HG03520 (cell line): ENCODE results near the gene RAI1.
A peak's percentile ranks its signal among the peaks of the same experiment; 100 is the strongest.

ENCODE experiments used
- ATAC-seq: cut with Tn5 transposase; IDR thresholded peaks from one replicate; pipeline ENCODE4 v1.9.1; 2021; ENCODE audit warnings: mild to moderate bottlenecking, moderate library complexity; ENCODE audit not compliant: unreplicated experiment

RAI1 gene

DNA sequence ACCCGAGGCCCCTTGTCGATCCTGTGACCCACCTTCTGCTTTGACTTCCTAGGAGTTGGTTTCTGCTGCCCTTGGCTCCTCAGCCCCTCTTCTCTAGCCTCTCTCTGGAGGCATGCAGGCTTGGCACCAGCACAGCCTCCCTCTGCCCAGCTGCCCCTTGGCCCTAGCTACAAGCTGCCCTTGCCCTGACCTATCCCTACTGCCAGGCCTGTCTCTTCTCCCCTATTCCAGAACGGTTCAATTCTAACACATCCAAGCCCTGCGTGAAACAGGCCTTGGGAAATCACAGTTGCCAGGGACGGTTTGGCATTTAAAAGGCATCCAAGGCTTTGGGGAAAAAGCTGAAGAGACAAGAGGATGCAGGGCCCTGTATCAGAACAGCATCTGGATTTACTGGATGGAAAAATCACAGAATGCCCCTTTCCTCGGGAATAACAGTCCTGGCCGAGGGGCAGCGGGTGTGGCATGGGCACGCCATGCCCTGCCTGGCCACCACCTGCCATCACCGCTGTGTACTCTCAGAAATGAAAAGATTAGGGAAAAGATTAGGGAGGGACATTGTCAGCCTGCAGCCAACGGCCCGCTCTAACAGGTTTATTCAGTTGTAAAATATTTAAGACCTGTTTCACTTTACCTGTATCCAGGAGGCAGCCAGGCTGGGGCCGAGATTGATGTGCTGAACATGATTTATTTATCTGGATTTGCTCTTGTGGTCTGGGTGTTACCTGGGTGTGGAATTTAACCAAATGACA is 15.8 kb downstream of the RAI1 start:
- ATAC-seq = no peak

DNA sequence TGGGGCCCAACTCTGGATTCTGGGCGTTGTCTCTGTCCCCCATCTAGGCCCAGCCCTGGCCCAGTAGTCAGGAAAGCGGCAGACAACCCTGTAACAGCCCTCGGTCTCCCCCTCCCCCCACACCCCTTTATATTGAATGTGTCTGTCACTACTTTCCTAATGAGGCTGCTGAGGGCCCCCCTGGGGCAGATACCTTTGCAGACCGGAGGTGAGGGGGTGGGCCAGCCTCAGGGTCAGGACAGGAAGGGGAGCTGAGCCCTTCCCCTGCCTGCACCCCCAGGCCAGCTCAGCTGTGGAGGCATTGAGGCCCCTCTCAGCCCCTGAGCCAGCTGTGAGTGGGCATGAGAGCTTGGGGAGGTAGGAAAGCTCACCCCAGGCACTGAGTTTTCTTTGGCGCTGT is 17.1 kb downstream of the RAI1 start:
- ATAC-seq = no peak

DNA sequence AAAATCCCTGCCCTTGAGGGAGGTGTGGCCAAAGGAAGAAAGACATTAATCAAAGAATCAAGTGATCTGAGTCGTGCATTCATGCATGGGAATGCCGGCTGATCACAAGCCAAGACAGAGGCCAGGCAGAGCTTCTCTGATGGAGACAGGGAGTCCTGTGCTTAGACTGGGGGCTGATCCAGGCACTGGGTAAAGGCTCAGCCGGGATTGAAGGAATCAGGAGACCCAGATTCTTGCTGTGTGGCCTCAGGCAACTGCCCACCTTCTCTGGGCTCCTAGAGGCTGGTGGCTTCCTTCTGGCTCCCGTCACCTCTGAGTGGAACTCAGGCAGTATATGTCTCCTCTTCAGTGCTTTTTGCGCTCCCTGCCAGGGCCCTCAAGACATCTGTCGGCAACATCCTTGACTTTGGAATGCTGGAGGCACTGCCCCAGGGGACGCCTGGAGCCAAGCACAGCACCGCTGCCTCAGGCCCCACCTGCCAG is 17.7 kb downstream of the RAI1 start:
- no peak for ATAC-seq

DNA sequence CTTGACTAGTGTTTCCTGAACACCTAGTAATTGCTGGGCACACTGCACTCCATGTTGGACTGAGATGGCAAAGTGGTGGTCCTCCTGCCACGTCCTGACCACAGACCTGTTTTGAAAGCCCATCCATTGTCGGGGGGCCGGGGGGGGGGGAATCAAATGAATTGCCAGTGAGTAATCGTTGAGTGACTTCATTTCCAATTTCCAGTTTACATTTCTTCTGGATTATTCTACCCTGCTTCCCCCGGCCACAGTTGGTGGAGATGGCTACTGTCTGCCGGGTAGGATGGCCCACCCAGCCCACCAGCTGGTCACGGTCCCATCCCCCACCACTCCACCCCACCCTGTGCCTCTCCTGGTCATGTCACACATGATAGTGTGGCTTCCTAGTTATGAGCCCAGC is 18.2 kb downstream of the RAI1 start:
- no peak for ATAC-seq

DNA sequence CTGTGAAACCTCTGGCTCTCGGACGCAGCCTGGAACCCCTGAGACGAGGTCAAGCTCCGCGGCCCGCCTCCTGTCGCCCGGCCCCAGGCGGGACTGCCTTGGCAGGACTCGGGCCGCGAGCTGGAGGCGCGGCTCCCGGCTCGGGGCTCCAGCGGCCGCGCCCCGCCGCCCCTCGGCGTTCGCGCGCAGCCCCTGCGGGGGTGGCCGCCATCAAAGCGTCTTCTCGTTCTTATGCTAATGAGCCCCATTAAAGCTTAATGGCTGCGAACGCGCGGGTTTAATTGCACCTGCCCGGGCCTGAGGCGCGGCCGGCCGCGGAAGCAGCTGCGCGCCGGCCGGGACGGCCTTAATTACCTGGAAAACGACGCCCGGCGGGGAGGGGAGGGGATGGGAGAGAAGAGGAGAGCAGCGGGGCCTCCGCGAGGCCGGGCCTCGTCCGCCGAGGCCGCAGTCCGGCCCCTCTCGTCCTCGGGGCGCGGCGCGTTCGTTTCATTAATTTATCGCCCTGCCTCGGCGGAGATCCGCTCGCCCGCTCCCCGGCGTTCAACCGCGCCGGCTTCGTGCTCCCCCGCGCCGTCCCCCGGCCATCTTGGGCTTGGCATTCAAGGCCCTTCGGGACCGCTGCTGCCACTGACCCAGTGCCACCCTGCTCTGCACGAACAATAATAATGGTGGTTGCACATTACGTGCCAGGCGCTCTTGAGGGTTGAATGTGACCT is 19.2 kb downstream of the RAI1 start:
- no peak for ATAC-seq

DNA sequence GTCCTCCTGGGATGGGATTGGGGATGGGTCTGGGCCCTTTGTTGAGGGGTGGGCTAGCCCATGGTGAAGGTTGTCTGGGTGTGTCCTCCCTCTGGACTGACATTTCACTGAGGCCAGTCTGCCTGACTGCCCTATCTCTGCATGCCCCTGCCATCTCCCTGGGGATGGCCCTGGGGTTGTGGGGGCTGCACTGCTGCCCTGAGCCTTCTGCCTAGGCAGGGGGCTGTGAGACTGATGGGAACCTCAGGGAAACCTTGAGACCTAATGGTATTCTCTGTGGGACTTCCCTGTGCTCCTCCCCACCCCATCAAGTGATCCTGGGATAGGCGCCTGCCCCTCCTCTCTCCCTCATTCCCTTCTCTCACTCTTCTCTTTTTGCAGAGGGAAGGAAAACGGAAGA is 19.9 kb downstream of the RAI1 start:
- ATAC-seq = no peak

DNA sequence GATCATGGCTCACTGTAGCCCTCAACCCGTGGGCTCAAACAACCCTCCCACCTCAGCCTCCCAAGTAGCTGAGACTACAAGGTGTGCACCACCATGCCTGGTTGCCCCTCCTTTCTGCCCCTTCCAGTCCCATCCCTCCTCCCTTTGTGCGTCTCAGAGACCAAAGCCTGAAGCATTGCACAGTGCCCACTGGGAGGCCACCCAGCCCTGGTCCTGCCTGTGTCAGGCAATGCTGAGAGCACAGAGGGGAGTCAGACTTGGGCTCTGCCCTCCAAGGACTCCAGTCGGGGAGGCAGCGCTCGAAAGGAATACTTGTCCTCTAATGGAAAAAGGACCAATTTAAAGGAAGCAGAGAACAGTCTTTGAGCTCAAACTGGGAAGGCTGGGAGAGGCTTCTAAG is 20.4 kb downstream of the RAI1 start:
- ATAC-seq = no peak

DNA sequence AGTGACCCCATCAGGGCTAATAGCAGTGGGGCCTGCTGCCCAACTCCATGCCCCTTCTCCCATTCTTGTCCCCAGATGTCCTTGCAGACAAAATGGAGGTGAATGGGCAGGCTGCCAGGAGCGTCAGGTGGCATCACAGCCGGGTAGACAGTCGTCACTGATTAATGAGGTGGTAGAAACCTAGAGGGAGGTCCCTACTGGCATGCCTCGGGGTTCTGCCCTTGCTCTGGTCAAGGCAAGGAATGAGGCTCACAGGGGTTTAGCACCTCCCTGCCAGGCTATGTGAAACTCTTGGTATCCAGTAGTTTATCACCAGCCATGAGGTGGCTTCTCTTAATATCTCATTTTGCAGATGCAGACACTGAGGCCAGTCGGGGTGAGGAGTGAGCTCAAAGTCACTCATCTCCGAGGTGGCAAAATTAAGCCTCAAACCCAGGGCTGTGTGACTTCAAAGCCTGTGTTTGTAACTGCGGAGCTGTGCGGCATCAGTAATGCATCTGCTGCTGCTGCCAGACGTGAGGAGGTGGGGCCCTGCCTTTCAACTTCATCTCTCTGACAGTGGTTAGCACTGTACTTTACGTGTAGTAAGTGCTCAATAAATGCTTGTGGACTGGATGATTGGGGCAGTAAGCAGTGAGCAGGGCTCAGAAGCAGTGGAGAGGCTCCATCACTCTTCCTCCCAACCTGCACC is 21.3 kb downstream of the RAI1 start:
- ATAC-seq = no peak

DNA sequence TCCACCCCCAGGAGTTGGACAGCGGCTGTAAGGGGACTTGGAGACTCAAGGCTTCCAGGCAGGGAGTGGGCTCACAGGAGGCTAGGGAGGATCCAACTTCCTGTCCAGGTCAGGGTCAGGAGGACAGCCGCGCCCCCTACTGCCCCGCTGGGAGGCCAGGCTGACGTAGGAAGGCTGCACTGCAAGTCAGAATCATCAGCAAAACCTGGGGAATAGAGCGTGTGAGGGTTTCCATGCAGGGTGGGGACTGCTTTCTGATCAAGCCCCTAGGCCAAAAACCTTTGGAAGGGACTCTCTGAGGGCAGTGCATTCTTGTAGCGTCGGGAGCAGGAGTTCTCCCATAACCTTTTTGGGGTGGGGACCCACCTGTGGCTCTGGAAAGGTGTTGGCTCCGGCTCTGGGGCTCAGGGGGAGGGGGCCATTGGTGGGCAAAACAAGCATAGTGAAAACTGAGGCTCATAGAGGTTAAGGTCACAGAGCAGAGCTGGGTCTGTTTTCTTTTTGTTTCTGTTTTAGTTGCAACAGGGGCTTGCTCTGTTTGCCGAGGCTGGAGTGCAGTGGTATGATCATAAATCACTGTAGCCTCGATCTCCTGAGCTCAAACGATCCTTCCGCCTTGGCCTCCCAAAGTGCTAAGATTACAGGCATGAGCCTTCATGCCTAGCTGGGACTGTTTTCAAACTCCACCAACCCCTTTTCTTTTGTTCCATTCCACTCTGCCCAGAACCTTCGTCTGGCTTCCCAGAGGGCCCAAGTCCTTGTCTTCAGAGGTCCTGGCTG is 22.1 kb downstream of the RAI1 start:
- no peak for ATAC-seq

DNA sequence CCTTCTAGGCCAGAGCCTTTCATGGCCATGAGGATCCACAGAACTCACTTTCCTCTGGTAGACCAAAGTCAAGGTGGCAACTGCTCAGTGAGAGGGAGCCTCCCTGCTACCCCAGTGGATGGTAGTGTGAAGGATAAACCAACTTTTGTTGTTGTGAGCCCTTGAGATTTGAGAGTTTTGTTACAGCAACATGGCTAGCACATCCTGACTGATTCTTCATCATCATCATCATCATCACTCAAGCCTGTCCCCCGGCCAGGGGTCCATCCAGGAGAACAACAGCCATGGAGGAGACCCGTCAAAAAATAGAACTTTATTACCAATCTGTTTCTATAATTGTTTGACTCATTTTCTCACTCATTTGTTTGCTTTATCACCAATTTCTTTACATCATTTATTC is 23.7 kb downstream of the RAI1 start:
- ATAC-seq = no peak

DNA sequence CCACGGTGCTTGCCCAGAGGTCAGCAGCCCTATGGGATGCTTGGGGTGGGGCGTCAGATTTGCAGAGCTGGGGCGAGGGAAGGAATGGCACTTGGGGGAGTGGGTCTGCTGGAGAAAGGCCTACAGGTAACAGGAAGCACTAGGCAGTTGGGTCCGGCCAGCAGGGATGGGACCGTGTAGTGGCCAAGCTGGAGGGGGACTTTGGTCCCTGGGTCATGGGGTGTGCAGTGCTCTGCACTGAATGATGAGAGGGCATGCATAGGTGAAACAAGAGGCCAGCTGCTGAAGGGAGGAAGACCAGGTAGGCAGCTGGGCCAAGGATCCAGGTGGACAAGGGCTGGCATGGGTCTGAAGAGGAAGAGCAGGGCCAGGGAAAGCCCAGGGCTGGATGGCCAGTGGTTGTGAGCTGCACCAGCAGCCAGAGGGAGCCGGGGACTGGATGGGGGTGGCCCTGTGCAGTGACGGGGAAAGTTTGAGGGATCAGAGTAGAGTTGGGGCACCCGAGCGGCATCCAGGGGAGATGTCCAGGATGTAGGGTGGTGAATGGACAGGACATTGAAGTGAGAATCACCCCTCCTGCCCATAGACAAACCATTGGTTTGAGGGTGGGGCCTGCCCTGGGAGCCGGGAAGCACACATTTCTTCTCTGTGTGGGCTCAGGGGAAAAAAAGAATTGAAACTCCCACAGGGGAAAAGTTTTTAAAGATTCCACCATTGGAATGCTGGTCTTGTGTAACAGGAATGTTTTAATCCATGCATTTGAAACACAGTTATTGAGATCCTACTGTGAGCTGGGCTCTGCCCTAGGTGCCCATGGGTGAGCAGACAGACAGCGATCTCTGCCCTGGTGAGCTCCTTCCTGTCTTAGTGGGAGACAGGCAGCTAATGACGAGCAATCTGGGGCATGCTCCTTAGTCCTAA is 25.1 kb downstream of the RAI1 start:
- no peak for ATAC-seq

DNA sequence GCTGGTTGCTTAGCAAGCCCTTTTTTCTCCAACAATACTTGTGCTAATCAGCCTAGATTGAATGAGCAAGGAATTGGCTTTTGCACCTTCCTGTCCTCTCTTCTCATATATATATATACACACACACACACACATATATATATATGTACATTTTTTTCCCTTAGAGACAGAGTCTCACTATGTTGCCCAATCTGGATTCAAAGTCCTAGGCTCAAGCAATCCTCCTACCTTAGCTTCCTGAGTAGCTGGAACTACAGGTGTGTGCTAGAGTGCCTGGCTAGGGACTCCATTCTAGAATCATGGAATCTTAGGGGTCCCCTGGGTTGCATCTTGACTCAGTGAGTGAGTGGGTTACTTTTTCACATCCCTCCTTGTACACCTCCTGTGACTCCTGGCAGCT is 27.0 kb downstream of the RAI1 start:
- ATAC-seq = no peak

DNA sequence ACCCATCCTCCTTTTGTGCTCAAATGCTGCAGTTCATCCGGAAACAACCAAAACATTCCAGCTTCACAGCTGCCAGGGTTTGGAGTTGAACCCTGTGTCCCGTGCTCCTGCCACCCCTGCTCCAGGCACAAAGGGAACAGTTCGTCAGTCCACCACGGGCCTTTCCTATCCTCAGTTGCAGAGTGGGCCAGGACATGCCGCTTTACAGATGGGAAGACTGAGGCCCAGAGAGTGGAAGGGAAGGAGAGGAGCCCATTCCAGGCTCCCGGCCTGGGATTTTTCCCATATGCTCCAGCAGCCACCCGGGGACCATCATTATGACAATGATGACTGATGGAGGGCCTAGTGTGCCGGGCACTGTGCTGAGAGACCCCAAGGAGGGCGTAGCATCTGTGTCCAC is 27.6 kb downstream of the RAI1 start:
- ATAC-seq = no peak

DNA sequence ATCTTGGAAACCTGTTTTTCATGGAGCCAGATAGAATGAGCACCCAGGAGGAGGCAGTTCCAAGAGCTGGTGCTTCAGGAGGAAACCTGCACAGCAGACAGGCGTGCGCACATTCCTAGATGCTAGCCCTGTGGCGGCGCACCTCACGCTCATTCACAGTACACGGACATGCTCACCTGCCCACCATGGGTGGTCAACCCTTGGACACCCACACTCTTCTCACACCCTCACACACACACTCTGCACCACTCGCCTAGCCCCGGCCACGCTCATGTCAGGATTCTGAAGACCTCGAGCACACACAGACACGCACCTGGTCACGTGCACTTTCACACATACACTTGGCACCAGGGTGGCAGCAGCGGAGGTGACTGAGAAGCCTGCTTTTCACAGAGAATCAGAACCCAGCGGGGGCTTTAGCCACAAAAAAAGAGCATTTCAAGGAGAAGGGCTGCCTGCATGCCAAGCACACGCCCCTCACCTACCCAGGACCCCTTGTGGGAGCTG is 28.6 kb downstream of the RAI1 start:
- ATAC-seq = no peak

DNA sequence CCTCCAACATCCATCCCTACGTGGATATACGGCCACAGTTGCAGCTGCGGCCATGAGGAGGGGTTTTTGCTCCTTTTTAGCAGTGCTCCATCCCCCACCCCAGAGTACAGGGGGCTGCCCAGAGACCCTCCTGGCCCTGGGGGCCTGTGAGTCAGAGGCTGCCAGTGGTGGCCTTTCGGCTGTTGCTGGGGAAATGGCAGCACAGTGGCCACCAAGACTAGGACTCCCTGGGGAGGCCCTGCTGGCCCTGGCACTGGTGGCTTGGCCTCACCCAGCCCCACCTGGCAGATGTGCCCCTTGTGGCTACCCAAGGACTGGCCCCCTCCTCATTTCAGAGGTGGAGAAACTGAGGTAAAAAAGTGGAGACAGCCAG is 29.1 kb downstream of the RAI1 start:
- no peak for ATAC-seq

DNA sequence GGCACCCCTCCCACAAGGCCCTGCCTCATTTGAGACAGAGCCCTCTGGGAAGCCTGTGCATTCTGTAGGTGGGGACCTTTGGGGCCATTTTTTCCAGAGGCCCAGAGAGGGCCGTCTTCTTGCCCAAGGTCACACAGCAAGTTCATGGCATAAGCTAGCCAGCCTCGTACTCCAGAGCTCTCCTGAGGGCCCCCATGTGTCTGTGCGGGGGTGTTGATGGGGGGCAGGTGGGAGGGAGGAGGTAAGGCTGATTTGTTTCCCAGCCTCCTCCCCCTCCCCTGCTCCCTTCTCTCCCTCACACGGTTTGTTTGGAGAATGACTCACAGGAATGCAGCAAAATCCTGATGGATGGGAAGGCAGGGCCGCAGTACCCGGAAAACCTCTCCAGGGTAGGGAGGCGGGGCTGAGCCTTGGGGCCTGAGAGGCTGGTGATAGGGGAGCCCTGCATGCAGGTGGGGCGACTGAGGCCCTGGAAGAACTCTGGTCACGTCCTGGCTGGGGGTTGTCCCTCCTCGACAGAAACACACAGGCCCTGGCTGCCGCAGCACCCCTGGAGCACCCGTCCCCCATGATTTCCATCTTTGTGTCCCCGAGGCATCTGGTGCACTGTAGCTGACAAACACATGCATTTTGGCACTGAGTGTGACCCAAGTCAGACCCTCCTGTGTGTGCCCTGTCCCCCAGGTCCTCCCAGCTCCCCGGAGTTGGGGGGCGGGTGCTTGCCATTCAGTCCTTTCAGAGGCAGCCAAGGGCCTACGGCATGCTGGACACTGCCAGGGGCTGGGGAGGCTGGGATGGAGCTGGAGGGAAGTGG is 29.7 kb downstream of the RAI1 start:
- no peak for ATAC-seq

DNA sequence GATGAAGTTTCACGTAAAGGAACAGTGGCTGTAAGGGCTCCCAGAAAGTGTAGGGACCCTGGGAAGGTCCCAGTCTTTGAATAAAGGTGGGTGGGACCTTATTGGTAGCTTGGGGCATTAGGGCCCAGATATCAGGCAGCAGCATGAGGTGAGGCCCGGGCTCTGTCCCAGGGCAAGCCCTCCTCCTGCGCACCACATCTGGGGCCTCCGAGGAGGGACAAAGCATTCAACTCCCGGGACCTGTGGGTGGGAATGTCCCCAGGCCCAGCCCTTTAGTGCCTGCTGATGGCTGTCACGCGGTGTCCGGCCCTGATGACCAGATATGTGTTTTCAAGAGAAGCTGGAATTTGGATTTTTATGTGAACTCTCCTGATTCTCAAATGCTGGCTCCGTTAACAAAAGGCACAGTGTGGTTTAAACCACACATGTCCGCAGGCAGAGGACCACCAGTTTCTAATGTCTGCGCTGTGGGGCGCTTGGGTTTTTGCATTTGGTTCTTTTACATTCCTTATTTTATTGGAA is 30.4 kb downstream of the RAI1 start:
- ATAC-seq = no peak

DNA sequence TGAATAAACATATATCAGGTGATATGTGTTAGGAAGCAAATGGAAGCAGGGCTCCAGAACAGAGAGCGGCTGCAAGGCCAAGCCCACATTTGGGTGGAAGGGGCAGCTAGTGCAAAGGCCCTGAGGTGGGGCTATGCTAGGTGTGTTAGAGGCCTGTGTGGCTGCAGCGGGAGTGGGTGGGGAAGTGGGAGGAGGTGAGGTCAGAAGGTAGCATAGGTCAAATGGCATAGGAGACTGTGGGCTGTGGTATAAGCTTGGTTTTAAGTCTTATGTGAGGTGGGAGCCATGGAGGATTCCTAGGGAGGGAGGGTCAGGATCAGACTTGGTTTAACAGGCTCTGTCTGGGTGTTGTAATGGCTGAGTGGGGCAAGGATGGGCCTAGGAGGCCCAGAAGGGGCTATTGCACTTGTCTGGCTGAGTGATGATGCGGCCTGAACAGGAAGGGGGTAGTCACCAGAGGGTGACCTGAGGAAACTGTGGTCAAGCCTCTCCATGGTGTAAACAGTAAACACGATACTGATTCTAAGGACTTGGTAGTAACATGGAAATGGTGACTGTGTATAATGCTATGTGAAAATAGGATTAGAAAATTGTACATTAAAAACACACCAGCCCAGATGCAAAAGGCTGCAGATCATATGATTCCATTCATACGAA is 31.1 kb downstream of the RAI1 start:
- peak; percentile 79 for ATAC-seq
